Cortex of kidney (tissue), 1 donor: ENCODE results near the gene TPRKB.
"Not testable (repeated sequence)": the region's sequence is repeated elsewhere in the genome, so short reads cannot be mapped to it uniquely, and the experiment has no call there.

Source experiments
- DNase-seq: peaks from one replicate; lab custom pipeline; 2025; lab: John Stamatoyannopoulos, UW

The TPRKB gene

GRCh38 chr2:73700131-73700611 lies 37.0 kb downstream of the TPRKB start:
- DNase-seq, result no peak

GRCh38 chr2:73699437-73699836 lies 37.7 kb downstream of the TPRKB start:
- DNase-seq, result no peak

- no peak for DNase-seq
These were observed 39.0 kb downstream of the TPRKB start for GRCh38 chr2:73698101-73698500.

GRCh38 chr2:73697606-73698005 lies 39.5 kb downstream of the TPRKB start:
- DNase-seq, result no peak

- DNase-seq, result not testable (repeated sequence)
These were observed 40.2 kb downstream of the TPRKB start for GRCh38 chr2:73696985-73697384.

- not testable (repeated sequence) for DNase-seq
These were observed 40.6 kb downstream of the TPRKB start for GRCh38 chr2:73696521-73696920.

GRCh38 chr2:73690372-73691088 lies 46.6 kb downstream of the TPRKB start:
- DNase-seq, result not testable (repeated sequence)

- not testable (repeated sequence) for DNase-seq
These were observed 48.7 kb downstream of the TPRKB start for GRCh38 chr2:73688494-73688893.

- DNase-seq, result no peak
These were observed 51.2 kb downstream of the TPRKB start for GRCh38 chr2:73685764-73686438.

- not testable (repeated sequence) for DNase-seq
These were observed 52.2 kb downstream of the TPRKB start for GRCh38 chr2:73684905-73685304.

- not testable (repeated sequence) for DNase-seq
These were observed 52.8 kb downstream of the TPRKB start for GRCh38 chr2:73684325-73684724.

- DNase-seq, result not testable (repeated sequence)
These were observed 57.1 kb downstream of the TPRKB start for GRCh38 chr2:73679951-73680571.
